Panc1 (cell line): ENCODE results near the gene GPR21. TPM values are rescaled to one million over a fixed set of nuclear protein-coding genes. Genes with fewer than 3 reads are reported as not detected.

Source experiments
- ATAC-seq: fragments of 200-7000 bp; cut with Tn5 transposase; 2 replicates; pipeline ENCODE4 v1.9.1; 2020; ENCODE audit warnings: mild to moderate bottlenecking, moderate library complexity
- BruUV-seq: library from RNA; stranded (reverse); fragments of 400-500 nt; replicated peaks from 2 replicates; lab custom pipeline; 2021; lab: Mats Ljungman, UMichigan
- CTCF ChIA-PET: fragments of 300-600 bp; sonication (Branson Sonifier 250); formaldehyde crosslinking; loops from one replicate; lab custom pipeline; 2022; ENCODE audit warnings: antibody characterized with exemption; lab: Charles Lee
- POLR2A ChIA-PET: fragments of 300-600 bp; sonication (Branson Sonifier 250); formaldehyde crosslinking; loops from one replicate; lab custom pipeline; 2022; ENCODE audit warnings: antibody characterized with exemption; lab: Charles Lee
- DNase-seq: peaks from one replicate; pipeline ENCODE4 v3.0.0-alpha.2; 2010; ENCODE audit warnings: low read depth, low spot score
- H3K27ac ChIP-seq: 2 replicates; pipeline ENCODE4 v1.5.1; 2011; ENCODE audit warnings: mild to moderate bottlenecking, low read length, inconsistent platforms
- H3K27me3 ChIP-seq: fragments of 200-500 bp; sonication (Bioruptor generic); 2 replicates; pipeline ENCODE4 v1.6.0; 2014; ENCODE audit warnings: low read length, inconsistent platforms; ENCODE audit not compliant: control insufficient read depth, insufficient read depth
- H3K36me3 ChIP-seq: fragments of 200-500 bp; sonication (Bioruptor generic); 2 replicates; pipeline ENCODE4 v1.5.1; 2014; ENCODE audit warnings: inconsistent platforms, mild to moderate bottlenecking, low read length, moderate library complexity; ENCODE audit not compliant: control insufficient read depth, insufficient read depth
- H3K4me1 ChIP-seq: 2 replicates; pipeline ENCODE4 v1.5.1; 2011; ENCODE audit warnings: inconsistent platforms, mild to moderate bottlenecking, low read length, moderate library complexity; ENCODE audit not compliant: control insufficient read depth, insufficient read depth
- H3K4me3 ChIP-seq, 2 experiments: 2 replicates each; pipeline ENCODE4 v1.5.1; 2011 to 2012; ENCODE audit warnings: low read depth in 2 of 2, low read length in 2 of 2, mild to moderate bottlenecking in 2 of 2, inconsistent platforms in 1 of 2, moderate library complexity in 1 of 2
- H3K9me3 ChIP-seq: fragments of 200-500 bp; sonication (Bioruptor generic); 2 replicates; pipeline ENCODE4 v1.5.1; 2014; ENCODE audit warnings: low read depth, mild to moderate bottlenecking, inconsistent platforms, low read length, moderate library complexity; ENCODE audit not compliant: control insufficient read depth, insufficient read depth
- POLR2AphosphoS5 ChIP-seq: IDR thresholded peaks from 2 replicates; pipeline ENCODE4 v1.6.1; 2012; ENCODE audit warnings: mild to moderate bottlenecking, low read depth, low read length, moderate library complexity
- REST ChIP-seq, 2 experiments: IDR thresholded peaks; 2 replicates each; pipeline ENCODE4 v1.6.1; 2011 to 2012; ENCODE audit warnings: low read depth in 2 of 2, control low read depth in 1 of 2, low read length in 1 of 2, mild to moderate bottlenecking in 1 of 2, moderate library complexity in 1 of 2; ENCODE audit not compliant: insufficient read depth in 1 of 2
- SIN3A ChIP-seq: IDR thresholded peaks from 2 replicates; pipeline ENCODE4 v1.6.1; 2012; ENCODE audit warnings: low read depth, mild to moderate bottlenecking, low read length, moderate library complexity, borderline replicate concordance; ENCODE audit not compliant: insufficient read depth
- TCF7L2 ChIP-seq: IDR thresholded peaks from 2 replicates; pipeline ENCODE4 v1.6.1; 2011; ENCODE audit warnings: mild to moderate bottlenecking, low read depth, low read length, inconsistent platforms
- in situ Hi-C: cut with HindIII; loops from 2 replicates; pipeline ENCODE4 v1.10.0; 2016; ENCODE audit warnings: low sequenced_read_pairs, low pct_unique_long_range_greater_than_20kb
- intact Hi-C: fragments of 100-400 bp; cut with micrococcal nuclease; formaldehyde crosslinking; loops from one replicate; pipeline ENCODE4 v1.10.0; 2022; ENCODE audit not compliant: unreplicated experiment
- total RNA-seq: library from RNA; stranded (reverse); gene quantifications from one replicate; pipeline ENCODE4 v1.2.1, GENCODE V29; 2021; ENCODE audit not compliant: unreplicated experiment
- TF ChIP-seq, protein P1 (sequence below): fragments of 450-650 bp; IDR thresholded peaks from 2 replicates; pipeline ENCODE4 v1.5.1; 2017; ENCODE audit warnings: mild to moderate bottlenecking

GPR21 gene
- total RNA-seq, 1 experiment from 2014 or later, result not detected

GRCh38 chr9:123020796-123021195 is 12.7 kb upstream of the GPR21 start:
- peaks cover 4% of the 10 kb centered on the region for H3K36me3 ChIP-seq
- DNase-seq (no peak), ATAC-seq (no peak)
- intact Hi-C loops (no loop called here), in situ Hi-C loops (no loop called here)
- TF ChIP-seq, protein P1, sequence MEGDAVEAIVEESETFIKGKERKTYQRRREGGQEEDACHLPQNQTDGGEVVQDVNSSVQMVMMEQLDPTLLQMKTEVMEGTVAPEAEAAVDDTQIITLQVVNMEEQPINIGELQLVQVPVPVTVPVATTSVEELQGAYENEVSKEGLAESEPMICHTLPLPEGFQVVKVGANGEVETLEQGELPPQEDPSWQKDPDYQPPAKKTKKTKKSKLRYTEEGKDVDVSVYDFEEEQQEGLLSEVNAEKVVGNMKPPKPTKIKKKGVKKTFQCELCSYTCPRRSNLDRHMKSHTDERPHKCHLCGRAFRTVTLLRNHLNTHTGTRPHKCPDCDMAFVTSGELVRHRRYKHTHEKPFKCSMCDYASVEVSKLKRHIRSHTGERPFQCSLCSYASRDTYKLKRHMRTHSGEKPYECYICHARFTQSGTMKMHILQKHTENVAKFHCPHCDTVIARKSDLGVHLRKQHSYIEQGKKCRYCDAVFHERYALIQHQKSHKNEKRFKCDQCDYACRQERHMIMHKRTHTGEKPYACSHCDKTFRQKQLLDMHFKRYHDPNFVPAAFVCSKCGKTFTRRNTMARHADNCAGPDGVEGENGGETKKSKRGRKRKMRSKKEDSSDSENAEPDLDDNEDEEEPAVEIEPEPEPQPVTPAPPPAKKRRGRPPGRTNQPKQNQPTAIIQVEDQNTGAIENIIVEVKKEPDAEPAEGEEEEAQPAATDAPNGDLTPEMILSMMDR, result no peak
- TF ChIP-seq REST (IDR thresholded peaks at IDR 0.05; ENCODE audit: insufficient read depth in 1 of 2, low read depth in 2 of 2, low read length in 1 of 2), result no peak
- TF ChIP-seq POLR2AphosphoS5, result no peak
- TF ChIP-seq SIN3A, result no peak
- TF ChIP-seq TCF7L2, result no peak
- no peak overlapping the region for H3K4me3 ChIP-seq
- H3K27me3 ChIP-seq, result no peaks in the 10 kb centered on the region
- no peak overlapping the region for H3K27ac ChIP-seq
- ChIA-PET POLR2A (no interaction called here), CTCF (interaction anchor here (0.6 kb wide), 1 partner anchor 127 kb away, joined by 5 read pairs; no protein-coding TSS in a partner anchor)
- H3K9me3 ChIP-seq, result no peaks in the 10 kb centered on the region
- no TSS peak for BruUV-seq
- H3K4me1 ChIP-seq, result no peaks in the 10 kb centered on the region

GRCh38 chr9:123026425-123026824 is 7.0 kb upstream of the GPR21 start:
- intact Hi-C loops, result no loop called here
- Histone ChIP-seq H3K4me3 (no peak overlapping the region), H3K9me3 (no peaks in the 10 kb centered on the region), H3K4me1 (no peaks in the 10 kb centered on the region), H3K36me3 (peaks cover 6% of the 10 kb centered on the region; the same call in 1 of the 2 replicates), H3K27ac (no peak overlapping the region), H3K27me3 (no peaks in the 10 kb centered on the region)
- ATAC-seq (no peak), DNase-seq (no peak)
- TF ChIP-seq, protein P1, result no peak
- TF ChIP-seq TCF7L2, result no peak
- no peak for TF ChIP-seq REST (IDR thresholded peaks at IDR 0.05; ENCODE audit: insufficient read depth in 1 of 2, low read depth in 2 of 2, low read length in 1 of 2)
- TF ChIP-seq SIN3A, result no peak
- no peak for TF ChIP-seq POLR2AphosphoS5
- in situ Hi-C loops, result no loop called here
- CTCF ChIA-PET, result interaction anchor here (0.6 kb wide), 1 partner anchor 76 kb away, joined by 5 read pairs; no protein-coding TSS in a partner anchor
- no TSS peak for BruUV-seq
- POLR2A ChIA-PET, result interaction anchor here (0.6 kb wide), 2 partner anchors 11 to 154 kb away, joined by 3 to 5 read pairs; no protein-coding TSS in a partner anchor
